Panc1 (cell line): ENCODE measurements around the gene ATG4A. TPM values are rescaled to one million over a fixed set of nuclear protein-coding genes. Genes with fewer than 3 reads are reported as not detected.

ENCODE experiments used
- ATAC-seq: fragments of 200-7000 bp; cut with Tn5 transposase; 2 replicates; pipeline ENCODE4 v1.9.1; 2020; ENCODE audit warnings: mild to moderate bottlenecking, moderate library complexity
- BruUV-seq: library from RNA; stranded (reverse); fragments of 400-500 nt; replicated peaks from 2 replicates; lab custom pipeline; 2021; lab: Mats Ljungman, UMichigan
- CTCF ChIA-PET: fragments of 300-600 bp; sonication (Branson Sonifier 250); formaldehyde crosslinking; loops from one replicate; lab custom pipeline; 2022; ENCODE audit warnings: antibody characterized with exemption; lab: Charles Lee
- POLR2A ChIA-PET: fragments of 300-600 bp; sonication (Branson Sonifier 250); formaldehyde crosslinking; loops from one replicate; lab custom pipeline; 2022; ENCODE audit warnings: antibody characterized with exemption; lab: Charles Lee
- DNase-seq: peaks from one replicate; pipeline ENCODE4 v3.0.0-alpha.2; 2010; ENCODE audit warnings: low read depth, low spot score
- H3K27ac ChIP-seq: 2 replicates; pipeline ENCODE4 v1.5.1; 2011; ENCODE audit warnings: mild to moderate bottlenecking, low read length, inconsistent platforms
- H3K27me3 ChIP-seq: fragments of 200-500 bp; sonication (Bioruptor generic); 2 replicates; pipeline ENCODE4 v1.6.0; 2014; ENCODE audit warnings: low read length, inconsistent platforms; ENCODE audit not compliant: control insufficient read depth, insufficient read depth
- H3K36me3 ChIP-seq: fragments of 200-500 bp; sonication (Bioruptor generic); 2 replicates; pipeline ENCODE4 v1.5.1; 2014; ENCODE audit warnings: inconsistent platforms, mild to moderate bottlenecking, low read length, moderate library complexity; ENCODE audit not compliant: control insufficient read depth, insufficient read depth
- H3K4me1 ChIP-seq: 2 replicates; pipeline ENCODE4 v1.5.1; 2011; ENCODE audit warnings: inconsistent platforms, mild to moderate bottlenecking, low read length, moderate library complexity; ENCODE audit not compliant: control insufficient read depth, insufficient read depth
- H3K4me3 ChIP-seq, 2 experiments: 2 replicates each; pipeline ENCODE4 v1.5.1; 2011 to 2012; ENCODE audit warnings: low read depth in 2 of 2, low read length in 2 of 2, mild to moderate bottlenecking in 2 of 2, inconsistent platforms in 1 of 2, moderate library complexity in 1 of 2
- H3K9me3 ChIP-seq: fragments of 200-500 bp; sonication (Bioruptor generic); 2 replicates; pipeline ENCODE4 v1.5.1; 2014; ENCODE audit warnings: low read depth, mild to moderate bottlenecking, inconsistent platforms, low read length, moderate library complexity; ENCODE audit not compliant: control insufficient read depth, insufficient read depth
- CTCF ChIP-seq: fragments of 450-650 bp; IDR thresholded peaks from 2 replicates; pipeline ENCODE4 v1.5.1; 2017; ENCODE audit warnings: mild to moderate bottlenecking
- POLR2AphosphoS5 ChIP-seq: IDR thresholded peaks from 2 replicates; pipeline ENCODE4 v1.6.1; 2012; ENCODE audit warnings: mild to moderate bottlenecking, low read depth, low read length, moderate library complexity
- REST ChIP-seq, 2 experiments: IDR thresholded peaks; 2 replicates each; pipeline ENCODE4 v1.6.1; 2011 to 2012; ENCODE audit warnings: low read depth in 2 of 2, control low read depth in 1 of 2, low read length in 1 of 2, mild to moderate bottlenecking in 1 of 2, moderate library complexity in 1 of 2; ENCODE audit not compliant: insufficient read depth in 1 of 2
- SIN3A ChIP-seq: IDR thresholded peaks from 2 replicates; pipeline ENCODE4 v1.6.1; 2012; ENCODE audit warnings: low read depth, mild to moderate bottlenecking, low read length, moderate library complexity, borderline replicate concordance; ENCODE audit not compliant: insufficient read depth
- TCF7L2 ChIP-seq: IDR thresholded peaks from 2 replicates; pipeline ENCODE4 v1.6.1; 2011; ENCODE audit warnings: mild to moderate bottlenecking, low read depth, low read length, inconsistent platforms
- in situ Hi-C: cut with HindIII; loops from 2 replicates; pipeline ENCODE4 v1.10.0; 2016; ENCODE audit warnings: low sequenced_read_pairs, low pct_unique_long_range_greater_than_20kb
- intact Hi-C: fragments of 100-400 bp; cut with micrococcal nuclease; formaldehyde crosslinking; loops from one replicate; pipeline ENCODE4 v1.10.0; 2022; ENCODE audit not compliant: unreplicated experiment
- total RNA-seq: library from RNA; stranded (reverse); gene quantifications from one replicate; pipeline ENCODE4 v1.2.1, GENCODE V29; 2021; ENCODE audit not compliant: unreplicated experiment

ATG4A gene
- total RNA-seq, 1 experiment from 2014 or later = 13.7 TPM

DNA sequence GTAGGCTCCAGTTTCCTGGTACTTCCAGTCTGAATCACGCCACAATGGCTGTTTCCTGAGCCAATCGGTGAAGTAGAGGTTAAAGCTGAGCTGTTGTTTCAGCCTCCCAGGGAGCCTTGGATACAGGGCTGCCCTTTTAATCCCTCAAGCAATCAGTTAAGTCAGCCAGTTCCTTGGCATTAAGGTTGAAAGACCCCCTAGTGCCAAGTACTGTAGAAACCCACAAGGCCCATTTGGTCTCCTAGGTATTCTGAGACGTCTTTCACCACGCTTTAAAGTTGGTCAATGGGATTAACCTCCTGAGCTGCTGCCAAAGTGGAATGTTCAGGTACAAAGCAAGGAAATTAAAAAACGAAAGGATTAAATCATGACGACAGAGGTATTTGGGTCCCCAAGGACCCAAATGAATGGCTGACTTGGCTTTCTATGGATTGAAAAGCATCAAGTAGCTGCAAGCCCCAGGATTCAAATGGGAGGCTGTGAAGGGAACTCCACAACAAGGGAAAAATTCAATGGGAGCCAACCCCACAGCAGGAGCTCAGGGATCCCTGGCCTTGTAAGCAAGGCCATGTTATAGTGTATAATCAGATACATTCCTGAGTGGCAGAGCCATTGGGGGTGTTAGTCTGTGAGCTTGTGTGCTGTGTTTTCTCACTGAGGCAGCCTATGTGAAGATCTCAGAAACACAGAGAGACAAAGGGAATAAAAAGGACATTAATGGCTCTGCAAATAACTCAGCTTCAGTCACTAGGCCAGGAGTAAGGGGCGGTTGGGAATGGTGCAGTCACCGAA is 86.0 kb downstream of the ATG4A start:
- DNase-seq = no peak
- H3K4me1 ChIP-seq = no peaks in the 10 kb centered on the region
- ChIA-PET CTCF (interaction anchor here (1.0 kb wide), 1 partner anchor 39 kb away, joined by 4 read pairs; no protein-coding TSS in a partner anchor), POLR2A (no interaction called here)
- BruUV-seq = no TSS peak
- H3K9me3 ChIP-seq = no peaks in the 10 kb centered on the region
- ATAC-seq = no peak
- TF ChIP-seq POLR2AphosphoS5 (no peak), CTCF (no peak), REST (IDR thresholded peaks at IDR 0.05; ENCODE audit: insufficient read depth in 1 of 2, low read depth in 2 of 2, low read length in 1 of 2) (no peak), TCF7L2 (no peak), SIN3A (no peak)
- intact Hi-C loops (no loop called here), in situ Hi-C loops (no loop called here)
- H3K27ac ChIP-seq = no peak overlapping the region
- H3K4me3 ChIP-seq = no peak overlapping the region
- no peaks in the 10 kb centered on the region; the same call in 1 of the 2 replicates for H3K27me3 ChIP-seq
- no peaks in the 10 kb centered on the region for H3K36me3 ChIP-seq

DNA sequence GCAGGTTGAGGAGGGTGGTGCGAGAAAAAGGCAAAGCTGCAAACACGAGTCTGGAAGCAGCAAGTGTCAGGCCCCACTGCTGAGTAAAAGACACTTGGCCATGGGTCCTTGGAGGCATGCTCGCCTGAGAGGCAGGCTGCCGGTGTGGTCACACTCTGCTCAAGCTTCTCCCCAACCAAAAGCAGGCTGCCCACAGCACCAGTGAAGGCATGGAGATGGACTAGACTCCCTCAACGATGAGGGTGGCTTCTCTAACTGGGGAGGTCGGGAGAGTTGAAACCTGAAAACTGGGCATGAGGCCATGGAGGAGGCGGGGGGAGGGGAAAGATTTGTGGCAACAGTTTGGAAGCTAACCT is 86.5 kb downstream of the ATG4A start:
- ChIA-PET CTCF (no interaction called here), POLR2A (no interaction called here)
- in situ Hi-C loops = no loop called here
- Histone ChIP-seq H3K27me3 (no peaks in the 10 kb centered on the region; the same call in 1 of the 2 replicates), H3K4me1 (no peaks in the 10 kb centered on the region), H3K36me3 (no peaks in the 10 kb centered on the region), H3K27ac (no peak overlapping the region), H3K9me3 (no peaks in the 10 kb centered on the region), H3K4me3 (no peak overlapping the region)
- intact Hi-C loops = no loop called here
- TF ChIP-seq SIN3A (no peak), REST (IDR thresholded peaks at IDR 0.05; ENCODE audit: insufficient read depth in 1 of 2, low read depth in 2 of 2, low read length in 1 of 2) (no peak), POLR2AphosphoS5 (no peak), CTCF (no peak), TCF7L2 (no peak)
- no TSS peak for BruUV-seq
- no peak for DNase-seq
- no peak for ATAC-seq
